Measurements from ENCODE around the gene TERT.

Gene TERT

GRCh38 chr5:1338506-1339070 lies 43.7 kb upstream of the TERT start:
- DNase-seq (ENCODE audit: insufficient read length, low spot score), result no peak
- no peak for TF ChIP-seq CTCF (IDR thresholded peaks at IDR 0.05; ENCODE audit: insufficient read depth, missing control alignments)
- no peak for FAIRE-seq

- FAIRE-seq, result no peak
- TF ChIP-seq CTCF (IDR thresholded peaks at IDR 0.05; ENCODE audit: insufficient read depth, missing control alignments), result no peak
- DNase-seq (ENCODE audit: insufficient read length, low spot score), result no peak
Measured at GRCh38 chr5:1338196-1338490, 43.3 kb upstream of the TERT start.

GRCh38 chr5:1337489-1338195 lies 42.8 kb upstream of the TERT start:
- TF ChIP-seq CTCF (IDR thresholded peaks at IDR 0.05; ENCODE audit: insufficient read depth, missing control alignments), result no peak
- no peak for FAIRE-seq

GRCh38 chr5:1336749-1337488 lies 42.1 kb upstream of the TERT start:
- FAIRE-seq, result no peak
- TF ChIP-seq CTCF (IDR thresholded peaks at IDR 0.05; ENCODE audit: insufficient read depth, missing control alignments), result no peak
- no peak for DNase-seq (ENCODE audit: insufficient read length, low spot score)

More at GRCh38 chr5:1337489-1338195, 42.8 kb upstream of the TERT start:
- no peak for DNase-seq (ENCODE audit: insufficient read length, low spot score)

- FAIRE-seq (no peak), DNase-seq (ENCODE audit: insufficient read length, low spot score) (no peak)
- no peak for TF ChIP-seq CTCF (IDR thresholded peaks at IDR 0.05; ENCODE audit: insufficient read depth, missing control alignments)
Measured at GRCh38 chr5:1336106-1336561, 41.3 kb upstream of the TERT start.

- no peak for FAIRE-seq
- TF ChIP-seq CTCF (IDR thresholded peaks at IDR 0.05; ENCODE audit: insufficient read depth, missing control alignments), result no peak
Measured at GRCh38 chr5:1335540-1336095, 40.8 kb upstream of the TERT start.

More at GRCh38 chr5:1335540-1336095, 40.8 kb upstream of the TERT start:
- no peak for DNase-seq (ENCODE audit: insufficient read length, low spot score)
